Raji (cell line): ENCODE results near the gene CYP4F3.

ENCODE experiments used
- POLR2A ChIP-seq: IDR thresholded peaks from 2 replicates; pipeline ENCODE4 v1.6.1; 2011; ENCODE audit warnings: low read depth, low read length, control low read depth; ENCODE audit not compliant: insufficient read depth

CYP4F3 gene

DNA sequence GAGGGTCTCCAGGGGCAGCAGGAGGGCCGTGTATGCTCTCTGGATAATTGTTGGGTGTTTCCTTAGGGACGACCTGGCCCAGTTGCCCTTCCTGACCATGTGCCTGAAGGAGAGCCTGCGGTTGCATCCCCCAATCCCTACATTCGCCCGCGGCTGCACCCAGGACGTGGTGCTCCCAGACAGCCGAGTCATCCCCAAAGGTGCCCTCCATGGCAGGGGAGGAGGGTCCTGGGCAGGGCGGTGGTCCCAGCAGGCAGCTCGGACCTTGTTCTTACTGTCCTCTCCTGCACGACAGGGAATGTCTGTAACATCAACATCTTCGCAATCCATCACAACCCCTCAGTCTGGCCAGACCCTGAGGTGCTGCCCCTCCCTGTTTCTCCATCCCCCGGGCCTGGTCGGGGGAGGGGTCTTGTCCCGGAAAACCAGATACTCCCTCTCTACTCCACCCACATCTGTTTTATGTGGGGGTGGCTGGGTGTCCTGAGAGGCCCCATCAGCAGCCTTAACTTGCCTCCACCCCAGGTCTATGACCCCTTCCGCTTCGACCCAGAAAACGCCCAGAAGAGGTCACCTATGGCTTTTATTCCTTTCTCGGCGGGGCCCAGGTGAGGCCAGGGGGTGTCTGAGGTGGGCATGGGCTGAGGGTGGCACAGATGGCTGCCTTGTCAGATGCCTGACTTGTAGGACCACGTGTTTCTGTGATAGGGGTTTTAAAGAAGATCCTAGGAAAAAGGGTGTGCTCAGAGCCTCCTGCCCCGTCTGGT, 12.3 kb upstream of the CYP4F3 start:
- TF ChIP-seq POLR2A: no peak

DNA sequence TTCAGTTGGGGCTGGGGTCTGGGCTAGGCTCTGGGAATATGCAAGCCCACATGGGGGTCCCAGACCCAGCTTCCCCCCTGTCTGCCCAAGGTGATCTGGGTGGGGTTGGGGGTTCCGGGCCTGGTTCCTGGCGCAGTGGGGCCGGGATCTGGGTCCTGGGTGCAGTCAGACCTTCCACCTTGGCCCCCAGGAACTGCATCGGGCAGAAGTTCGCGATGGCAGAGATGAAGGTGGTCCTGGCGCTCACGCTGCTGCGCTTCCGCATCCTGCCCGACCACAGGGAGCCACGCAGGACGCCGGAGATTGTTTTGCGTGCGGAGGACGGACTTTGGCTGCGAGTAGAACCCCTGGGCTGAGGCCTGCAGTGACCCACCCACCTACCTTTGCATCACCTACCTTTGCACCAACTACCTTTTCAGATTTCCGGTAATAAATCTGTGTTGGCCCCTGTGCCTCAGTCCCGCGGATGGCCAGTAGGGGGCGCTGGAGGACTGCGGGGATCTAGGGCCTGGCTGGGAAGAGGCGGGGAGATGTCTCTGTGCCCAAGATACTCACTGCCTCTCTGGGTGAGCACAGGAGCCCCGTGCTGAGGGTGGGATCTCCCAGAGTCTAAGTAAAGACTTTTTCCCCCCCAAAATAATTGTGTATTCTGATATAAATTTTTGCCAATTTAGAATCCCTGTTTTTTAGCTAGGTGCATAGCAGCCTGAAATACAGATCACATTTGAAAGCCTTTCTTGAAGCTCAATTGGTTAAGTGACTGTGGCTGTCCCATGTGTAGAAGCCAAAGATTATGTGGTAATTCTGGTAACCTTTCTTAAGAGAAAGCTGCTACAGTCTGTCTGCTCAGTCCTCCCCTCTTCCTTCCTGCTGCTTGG, 11.5 kb upstream of the CYP4F3 start:
- TF ChIP-seq POLR2A: no peak

DNA sequence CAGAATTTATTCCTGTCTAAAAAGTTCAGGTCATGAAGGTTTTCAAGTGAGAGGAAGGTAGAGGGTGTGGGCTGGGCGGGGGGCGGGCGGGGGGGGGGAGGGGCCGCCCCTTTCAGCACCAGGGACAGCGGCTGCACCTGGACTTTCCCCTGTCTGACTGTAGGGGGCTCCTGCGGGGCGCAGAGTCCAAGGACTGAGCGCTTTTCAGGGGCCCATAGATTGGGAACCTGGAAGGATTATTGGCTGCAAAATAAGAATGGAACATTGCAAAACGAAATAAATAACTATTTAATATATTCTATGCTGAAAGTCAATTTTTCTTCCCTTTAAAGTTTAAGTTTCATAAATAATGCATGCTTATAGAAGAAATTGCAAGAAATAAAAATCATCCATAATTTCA, 8.9 kb upstream of the CYP4F3 start:
- no peak for TF ChIP-seq POLR2A

DNA sequence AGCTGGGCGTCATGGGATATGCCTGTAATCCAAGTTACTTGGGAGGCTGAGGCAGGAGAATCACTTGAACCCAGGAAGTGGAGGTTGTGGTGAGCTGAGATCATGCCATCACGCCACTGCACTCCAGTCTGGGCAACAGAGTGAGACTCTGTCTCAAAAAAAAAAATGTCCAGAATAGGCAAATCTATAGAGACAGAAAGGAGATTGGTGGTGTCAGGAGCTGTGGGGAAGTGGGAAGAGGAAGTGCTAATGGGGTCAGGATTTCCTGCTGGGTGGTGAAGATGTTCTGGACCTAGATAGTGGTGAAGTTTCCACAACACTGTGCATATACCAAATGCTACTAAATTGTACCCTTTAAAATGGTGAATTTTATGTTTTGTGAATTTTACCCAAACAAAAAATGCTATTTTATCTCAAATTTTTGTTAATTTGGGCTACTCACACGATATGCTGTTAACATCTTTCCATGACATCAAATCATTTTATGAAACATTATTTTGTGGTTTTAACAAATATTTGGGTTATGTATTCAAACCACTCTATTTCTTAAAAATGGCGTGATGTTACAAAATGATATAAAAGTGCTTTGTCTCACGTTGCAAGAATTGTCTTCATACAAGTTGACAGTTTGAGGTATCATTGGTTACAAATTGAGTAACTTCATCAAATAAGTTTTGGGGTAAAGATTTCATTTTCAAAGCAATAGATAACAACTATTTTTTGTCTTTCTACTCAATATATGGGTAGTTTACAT, 7.4 kb upstream of the CYP4F3 start:
- TF ChIP-seq POLR2A: no peak

DNA sequence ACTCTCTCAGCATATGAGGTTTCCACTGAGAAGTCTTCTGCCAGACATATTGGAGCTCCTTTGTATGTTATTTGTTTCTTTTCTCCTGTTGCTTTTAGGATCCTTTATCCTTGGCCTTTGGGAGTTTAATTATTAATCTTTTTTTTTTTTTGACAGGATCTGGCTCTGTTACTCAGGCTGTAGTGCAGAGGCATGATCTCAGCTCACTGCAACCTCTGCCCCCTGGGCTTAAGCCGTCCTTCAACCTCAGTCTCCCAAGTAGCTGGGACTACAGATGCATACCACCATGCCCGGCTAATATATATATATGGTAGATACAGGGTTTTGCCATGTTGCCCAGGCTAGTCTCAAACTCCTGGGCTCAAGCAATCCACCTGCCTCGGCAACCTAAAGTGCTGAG, 6.6 kb upstream of the CYP4F3 start:
- no peak for TF ChIP-seq POLR2A

DNA sequence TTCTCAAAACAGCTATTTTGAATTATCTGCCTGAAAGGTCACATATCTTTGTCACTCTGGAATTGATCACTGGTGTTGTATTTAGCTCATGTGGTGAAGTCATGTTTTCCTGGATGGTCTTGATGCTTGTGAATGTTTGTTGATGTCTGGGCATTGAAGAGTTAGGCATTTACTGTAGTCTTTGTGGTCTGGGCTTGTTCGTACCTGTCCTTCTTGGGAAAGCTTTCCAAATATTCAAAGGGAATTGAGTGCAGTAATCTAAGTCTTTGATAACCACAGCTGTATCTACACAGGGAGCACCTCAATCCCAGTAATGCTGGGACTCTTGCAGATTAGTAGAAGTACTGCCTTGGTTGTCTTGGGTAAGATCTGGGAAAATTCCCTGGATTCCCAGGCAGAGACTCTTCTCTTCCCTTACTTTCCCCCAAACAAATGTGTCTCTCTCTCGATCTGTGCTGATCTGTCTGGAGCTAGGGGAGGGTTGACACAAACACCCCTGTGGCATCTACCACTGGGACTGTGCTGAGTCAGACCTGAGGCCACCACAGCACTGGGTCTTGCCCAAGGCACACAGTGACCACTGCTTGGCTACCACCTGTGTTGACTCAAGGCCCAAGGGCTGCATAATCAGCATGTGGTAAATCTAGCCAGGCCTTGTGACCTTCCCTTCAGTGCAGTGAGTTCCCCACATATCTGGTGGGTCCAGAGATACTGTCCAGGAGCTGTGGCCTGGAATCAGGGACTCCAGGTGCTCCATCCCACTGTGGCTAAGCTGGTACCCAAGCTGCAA, 5.5 kb upstream of the CYP4F3 start:
- no peak for TF ChIP-seq POLR2A

DNA sequence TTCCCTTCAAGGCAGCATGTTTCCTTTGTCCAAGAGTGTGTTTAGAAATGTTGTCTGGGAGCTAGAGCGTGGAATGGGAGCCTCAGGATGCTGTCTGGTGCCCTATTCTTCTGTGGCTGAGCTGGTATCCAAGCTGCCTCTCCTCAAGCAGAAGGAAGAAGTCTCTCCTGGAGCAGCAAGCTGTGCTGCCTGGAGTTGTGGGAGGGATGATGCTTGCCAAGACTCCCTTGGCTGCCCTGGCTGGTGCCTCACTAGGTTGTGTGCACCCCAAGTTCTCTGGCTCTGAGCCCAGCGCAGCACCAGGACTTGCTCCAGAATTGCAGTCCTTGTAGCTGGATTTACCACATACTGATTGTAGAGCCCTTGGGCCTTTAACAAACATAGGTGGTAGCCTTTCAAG, 4.7 kb upstream of the CYP4F3 start:
- no peak for TF ChIP-seq POLR2A

DNA sequence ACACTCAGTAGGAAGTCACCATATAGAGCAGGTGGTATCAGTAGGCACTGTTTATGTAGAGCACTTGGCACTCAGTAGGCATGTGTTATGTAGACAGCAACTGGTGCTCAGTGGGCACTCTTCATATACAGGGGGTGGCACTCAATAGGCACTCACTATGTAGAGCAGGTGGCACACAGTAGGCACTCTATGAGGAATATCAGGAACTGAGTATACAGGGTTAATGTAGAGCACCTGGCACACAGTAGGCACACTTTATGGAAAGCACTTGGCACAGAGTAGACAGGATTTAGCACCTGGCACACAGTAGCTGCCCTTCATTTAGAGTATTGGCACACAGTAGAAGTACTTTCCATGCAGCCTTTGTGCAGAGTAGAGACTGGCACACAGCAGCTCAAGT, 1.1 kb upstream of the CYP4F3 start:
- TF ChIP-seq POLR2A: no peak

DNA sequence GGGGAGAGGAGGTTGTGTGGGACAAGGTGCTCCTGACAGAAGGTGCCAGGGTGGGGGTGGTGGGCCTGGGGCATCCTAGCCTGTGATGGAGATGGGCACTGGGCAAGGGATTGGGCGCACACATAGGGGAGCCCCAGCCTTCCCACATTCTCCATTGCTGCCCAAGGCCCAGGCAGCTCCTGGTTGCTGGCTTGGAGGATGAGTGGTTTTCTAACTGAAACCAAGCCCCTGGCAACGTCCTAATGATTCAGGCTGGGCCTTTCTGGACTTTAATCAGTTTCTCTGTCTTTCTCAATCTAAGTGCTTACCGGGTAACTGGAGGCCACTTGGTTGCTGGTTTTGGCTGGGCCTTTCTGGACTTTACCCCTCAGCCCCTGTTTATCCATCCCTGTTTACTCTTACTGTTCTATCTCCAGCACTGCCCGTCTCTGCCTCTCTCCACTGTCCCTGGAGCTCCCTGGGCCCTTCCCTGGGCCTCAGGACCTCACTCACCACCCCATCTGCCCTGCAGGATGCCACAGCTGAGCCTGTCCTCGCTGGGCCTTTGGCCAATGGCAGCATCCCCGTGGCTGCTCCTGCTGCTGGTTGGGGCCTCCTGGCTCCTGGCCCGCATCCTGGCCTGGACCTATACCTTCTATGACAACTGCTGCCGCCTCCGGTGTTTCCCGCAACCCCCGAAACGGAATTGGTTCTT, 354 bp downstream of the CYP4F3 start:
- TF ChIP-seq POLR2A: no peak

DNA sequence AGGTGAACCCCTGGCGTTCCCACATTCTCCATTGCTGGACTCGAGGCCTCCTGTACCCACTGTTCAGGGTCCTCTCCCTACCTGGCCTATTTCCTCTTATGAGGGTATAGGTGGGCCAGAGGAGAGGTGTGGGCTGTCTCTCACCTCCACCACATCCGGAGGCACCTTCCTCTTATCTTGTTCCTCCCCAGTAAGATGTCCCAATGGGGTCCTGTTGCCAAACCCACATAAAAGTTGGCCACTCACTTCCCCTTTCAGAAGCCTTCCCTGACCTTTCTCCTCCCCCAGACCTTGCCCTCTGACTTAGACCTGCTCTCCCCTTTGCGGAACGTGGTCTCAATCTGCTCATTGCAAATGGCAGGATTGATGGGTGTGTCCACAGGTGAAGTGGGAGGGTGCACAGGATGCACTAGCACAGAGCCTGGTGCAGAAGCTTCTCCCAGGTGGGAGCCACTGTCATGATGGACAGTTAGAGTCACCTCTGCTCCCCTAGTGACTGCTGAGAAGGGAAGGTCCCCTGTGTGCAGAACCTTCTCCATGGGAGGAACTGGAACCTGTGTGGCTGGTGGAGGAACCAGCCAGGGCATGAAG, 1.3 kb downstream of the CYP4F3 start:
- TF ChIP-seq POLR2A: no peak

DNA sequence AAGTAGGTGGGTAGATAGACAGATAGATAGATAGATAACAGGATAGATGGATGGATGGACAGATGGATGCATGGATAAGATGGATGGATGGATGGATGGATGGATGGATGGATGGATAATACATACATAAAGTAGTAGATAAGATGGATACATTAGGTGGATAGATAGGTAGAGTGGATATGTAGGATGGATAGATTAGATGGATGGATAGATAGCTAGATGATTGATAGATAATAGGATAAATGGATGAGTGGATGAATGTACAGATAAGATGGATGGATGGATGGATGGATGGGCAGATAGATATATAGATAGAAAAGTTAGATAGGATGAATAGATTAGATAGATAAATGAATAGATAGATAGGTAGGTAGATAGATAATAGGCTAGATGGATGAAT, 2.1 kb downstream of the CYP4F3 start:
- no peak for TF ChIP-seq POLR2A

DNA sequence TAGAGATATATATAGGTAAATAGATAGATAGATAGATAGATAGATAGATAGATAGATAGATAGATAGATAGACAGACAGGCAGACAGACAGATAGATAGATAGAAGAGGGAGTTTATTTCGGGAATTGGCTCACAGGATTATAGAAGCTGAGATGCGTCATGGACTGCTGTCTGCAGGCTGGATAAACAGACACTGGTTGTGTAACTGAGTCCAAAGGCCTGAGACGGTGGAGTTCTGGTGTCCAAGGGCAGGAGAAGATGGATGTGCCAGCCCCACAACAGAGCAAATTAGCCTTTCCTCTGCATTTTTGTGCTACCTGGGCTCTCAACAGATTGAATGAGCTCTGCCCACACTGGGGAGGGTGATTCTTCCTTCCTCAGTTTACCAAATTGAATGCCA, 2.7 kb downstream of the CYP4F3 start:
- TF ChIP-seq POLR2A: no peak

DNA sequence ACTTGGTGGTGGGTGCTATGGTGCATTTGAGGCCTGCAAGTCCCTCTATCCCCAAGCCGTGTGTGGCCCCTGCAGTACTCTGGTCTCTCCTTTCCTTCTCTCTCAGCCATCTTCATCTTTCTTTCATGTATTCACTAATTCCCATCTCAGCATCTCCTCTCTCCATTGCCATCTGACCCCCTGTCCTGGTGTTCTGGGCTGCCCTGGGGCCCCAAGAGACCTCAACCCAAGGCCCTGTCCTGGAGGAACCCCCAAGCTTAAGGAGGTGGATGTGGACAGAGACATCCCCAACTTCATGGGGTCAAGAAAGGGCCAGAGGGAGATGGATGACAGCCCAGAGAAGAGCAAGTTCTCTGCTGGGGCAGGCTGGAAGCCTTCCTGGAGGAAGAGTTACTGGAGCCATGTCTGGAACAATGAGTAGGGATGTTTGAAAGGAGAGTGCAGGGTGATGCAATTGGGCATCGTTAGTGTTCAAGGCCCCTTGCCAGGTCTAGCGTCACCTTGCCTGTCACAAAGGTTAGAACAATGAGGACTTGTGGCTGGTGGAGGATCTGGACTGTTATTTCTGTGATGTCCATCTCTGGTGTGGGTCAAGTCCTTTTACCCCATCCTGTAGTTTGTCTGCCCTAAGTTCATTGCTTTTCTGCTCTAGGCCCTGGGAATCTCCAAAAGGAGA, 3.5 kb downstream of the CYP4F3 start:
- TF ChIP-seq POLR2A: no peak
